Immature natural killer cell (primary cell): ENCODE measurements around the gene EFCAB5. TPM values are rescaled to one million over a fixed set of nuclear protein-coding genes. Genes with fewer than 3 reads are reported as not detected.
A peak's percentile ranks its signal among the peaks of the same experiment; 100 is the strongest.
"Not testable (repeated sequence)": the region's sequence is repeated elsewhere in the genome, so short reads cannot be mapped to it uniquely, and the experiment has no call there.

Source experiments
- DNase-seq, 3 donors: peaks; one replicate each; pipeline ENCODE4 v3.0.0; 2022; ENCODE audit warnings: mixed read lengths in 1 of 3
- H3K27ac Mint-ChIP-seq, 6 donors: one replicate each; pipeline ENCODE4 v1.8.0; 2020; ENCODE audit warnings: mixed read lengths in 6 of 6, mild to moderate bottlenecking in 5 of 6, inconsistent platforms in 4 of 6, moderate library complexity in 3 of 6
- H3K27me3 Mint-ChIP-seq, 3 donors: one replicate each; pipeline ENCODE4 v1.8.0; 2020 to 2021; ENCODE audit warnings: low read depth in 3 of 3, mild to moderate bottlenecking in 3 of 3, mixed read lengths in 3 of 3, moderate library complexity in 3 of 3, inconsistent platforms in 1 of 3
- H3K36me3 Mint-ChIP-seq, 3 donors: one replicate each; pipeline ENCODE4 v1.8.0; 2020; ENCODE audit warnings: mixed read lengths in 3 of 3, inconsistent platforms in 2 of 3, mild to moderate bottlenecking in 2 of 3
- H3K4me1 Mint-ChIP-seq, 2 donors: one replicate each; pipeline ENCODE4 v1.8.0; 2020; ENCODE audit warnings: inconsistent platforms in 2 of 2, mild to moderate bottlenecking in 2 of 2, mixed read lengths in 2 of 2, moderate library complexity in 1 of 2
- H3K4me3 Mint-ChIP-seq, 5 donors: one replicate each; pipeline ENCODE4 v1.8.0; 2020; ENCODE audit warnings: mild to moderate bottlenecking in 5 of 5, mixed read lengths in 5 of 5, inconsistent platforms in 3 of 5, moderate library complexity in 3 of 5
- H3K9me3 Mint-ChIP-seq, 6 donors: one replicate each; pipeline ENCODE4 v1.8.0; 2020; ENCODE audit warnings: mild to moderate bottlenecking in 6 of 6, mixed read lengths in 6 of 6, inconsistent platforms in 4 of 6, moderate library complexity in 3 of 6
- polyA plus RNA-seq, 3 donors: library from polyadenylated mRNA; unstranded; fragments of 300-500 nt; fragmentation: Illumina TruSeq; gene quantifications; one replicate each; pipeline ENCODE4 v1.2.3, GENCODE V29; 2021

EFCAB5 gene
- polyA plus RNA-seq, 3 donors from 2014 or later: 0.18 to 1.4 TPM; not detected in 1

- peak overlapping the region in 3 of 6 donors; percentile 30 to 46 (median 40) for H3K27ac Mint-ChIP-seq
- no peaks in the 10 kb centered on the region for H3K9me3 Mint-ChIP-seq
- no peak for DNase-seq
- peaks cover 11 to 31% of the 10 kb centered on the region in 2 donors for H3K4me1 Mint-ChIP-seq
- H3K36me3 Mint-ChIP-seq: peaks cover 0 to 12% (median 0%) of the 10 kb centered on the region in 3 donors
- H3K4me3 Mint-ChIP-seq: no peak overlapping the region
- no peaks in the 10 kb centered on the region for H3K27me3 Mint-ChIP-seq
These were observed 195.7 kb downstream of the EFCAB5 start for GRCh38 chr17:30137158-30137557.

GRCh38 chr17:30147860-30148259 lies 206.4 kb downstream of the EFCAB5 start:
- peaks cover 18 to 32% of the 10 kb centered on the region in 2 donors for H3K4me1 Mint-ChIP-seq
- not testable (repeated sequence) for H3K4me3 Mint-ChIP-seq, H3K36me3 Mint-ChIP-seq, H3K9me3 Mint-ChIP-seq, H3K27me3 Mint-ChIP-seq
- H3K27ac Mint-ChIP-seq: peak overlapping the region in 2 of 6 donors; percentile 14 to 33
- peak in 1 of 3 donors; percentile 7 for DNase-seq

GRCh38 chr17:30148376-30148775 lies 206.9 kb downstream of the EFCAB5 start:
- H3K4me3 Mint-ChIP-seq: no peak overlapping the region
- H3K36me3 Mint-ChIP-seq: peaks cover 4 to 8% (median 7%) of the 10 kb centered on the region in 3 donors
- peak overlapping the region in 5 of 6 donors; percentile 8 to 48 (median 14) for H3K27ac Mint-ChIP-seq
- no peaks in the 10 kb centered on the region for H3K9me3 Mint-ChIP-seq
- DNase-seq: no peak
- H3K27me3 Mint-ChIP-seq: peaks cover 0 to 1% (median 0%) of the 10 kb centered on the region in 3 donors
- peaks cover 19 to 37% of the 10 kb centered on the region in 2 donors for H3K4me1 Mint-ChIP-seq

GRCh38 chr17:30151471-30151870 lies 210.0 kb downstream of the EFCAB5 start:
- peaks cover 19 to 49% of the 10 kb centered on the region in 2 donors for H3K4me1 Mint-ChIP-seq
- H3K4me3 Mint-ChIP-seq: no peak overlapping the region
- no peaks in the 10 kb centered on the region for H3K9me3 Mint-ChIP-seq
- H3K27me3 Mint-ChIP-seq: peaks cover 0 to 1% (median 0%) of the 10 kb centered on the region in 3 donors
- no peak for DNase-seq
- H3K36me3 Mint-ChIP-seq: peaks cover 4 to 13% (median 10%) of the 10 kb centered on the region in 3 donors
- H3K27ac Mint-ChIP-seq: peak overlapping the region in 4 of 6 donors; percentile 36 to 70 (median 40)

DNA sequence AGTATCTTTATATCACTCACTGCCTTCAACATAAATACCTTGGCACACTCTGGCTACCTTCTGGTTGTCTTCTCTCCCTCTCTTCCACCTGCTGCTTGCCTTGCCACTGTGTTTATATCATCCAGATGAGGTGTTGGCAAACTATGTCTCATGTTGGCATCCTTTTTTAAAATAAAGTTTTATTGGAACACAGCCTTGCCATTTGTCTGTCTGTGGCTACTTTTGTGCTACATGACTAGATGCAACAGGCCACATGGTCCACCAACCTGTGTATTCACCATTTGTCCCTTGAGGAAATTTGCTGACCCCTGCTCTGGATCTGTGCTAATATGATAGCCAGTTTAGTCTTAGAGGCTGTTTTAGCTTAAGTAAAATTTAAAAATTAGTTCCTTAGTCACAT lies 212.0 kb downstream of the EFCAB5 start:
- Mint-ChIP-seq H3K4me1 (peaks cover 19 to 50% of the 10 kb centered on the region in 2 donors), H3K36me3 (peaks cover 8 to 13% (median 10%) of the 10 kb centered on the region in 3 donors), H3K27me3 (peaks cover 0 to 1% (median 0%) of the 10 kb centered on the region in 3 donors), H3K9me3 (no peaks in the 10 kb centered on the region), H3K27ac (no peak overlapping the region), H3K4me3 (no peak overlapping the region)
- DNase-seq: no peak

DNA sequence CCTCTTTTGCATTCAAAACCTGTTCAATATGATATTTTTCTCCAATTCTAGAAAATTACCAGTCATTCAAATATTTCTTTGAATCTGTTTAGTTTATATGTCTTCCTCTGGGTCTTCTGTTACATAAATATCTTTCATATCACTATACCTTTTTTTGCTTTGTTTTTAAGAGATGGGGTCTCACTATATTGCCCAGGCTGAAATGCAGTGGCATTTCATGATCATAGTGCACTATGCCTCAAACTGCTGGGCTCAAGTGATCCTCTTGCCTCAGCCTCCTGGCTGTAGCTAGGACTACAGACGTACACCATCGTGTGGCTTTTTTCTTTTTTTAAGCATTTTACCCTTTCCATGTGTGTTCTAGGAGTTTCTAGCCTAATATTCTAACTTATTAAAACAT lies 214.0 kb downstream of the EFCAB5 start:
- DNase-seq: no peak

More for the DNA sequence above, 214.0 kb downstream of the EFCAB5 start:
- Mint-ChIP-seq H3K4me3 (no peak overlapping the region), H3K9me3 (no peaks in the 10 kb centered on the region), H3K27me3 (peaks cover 0 to 1% (median 0%) of the 10 kb centered on the region in 3 donors), H3K36me3 (peaks cover 15 to 27% (median 23%) of the 10 kb centered on the region in 3 donors), H3K27ac (no peak overlapping the region), H3K4me1 (peaks cover 21 to 61% of the 10 kb centered on the region in 2 donors)

Other genes starting within 250 kb of the EFCAB5 start
- gene SSH2, start 11.4 kb upstream of the EFCAB5 start, polyA plus RNA-seq: 10 to 100 TPM; 24.2 to 61.5 (median 25.3) TPM
- gene NSRP1, start 175.2 kb downstream of the EFCAB5 start, polyA plus RNA-seq: 10 to 100 TPM in 2 of 3 donors, 1 to 10 TPM in 1; 5.0 to 38.8 (median 14.3) TPM